ENCODE measurements around the gene HPS4. TPM values are rescaled to one million over a fixed set of nuclear protein-coding genes. Genes with fewer than 3 reads are reported as not detected.

Gene HPS4
- total RNA-seq, 4 donors from 2014 or later = 21.9 to 28.5 (median 24.5) TPM

DNA sequence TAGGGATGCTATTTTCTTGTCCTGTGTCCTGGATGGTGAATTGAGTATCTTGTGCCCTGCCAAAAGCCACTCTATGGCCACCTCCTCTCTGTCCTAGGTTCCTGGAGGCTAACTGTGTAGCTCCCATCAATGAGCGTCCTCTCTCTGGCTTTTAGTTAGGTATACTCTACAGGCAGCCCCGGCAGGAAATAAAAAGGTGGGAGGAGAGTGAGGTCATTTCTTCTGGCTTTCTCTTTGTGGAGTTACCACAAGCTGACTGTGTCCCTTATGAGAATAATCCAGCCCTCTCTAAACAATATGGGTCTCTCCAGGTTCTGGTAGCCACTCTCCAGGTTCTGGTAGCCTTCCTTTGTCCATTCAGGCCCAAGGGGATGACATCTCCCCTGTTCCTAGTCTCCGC is 66.2 kb downstream of the HPS4 start:
- no peak for TF ChIP-seq CTCF (IDR thresholded peaks at IDR 0.05)
- TF ChIP-seq POLR2A (IDR thresholded peaks at IDR 0.05) = no peak
- WGBS, 2 donors = 73 to 91% methylated on average over 3 of the region's 3 CpGs
- Histone ChIP-seq H3K36me3 (no peaks in the 10 kb centered on the region), H3K27me3 (peaks cover 0 to 85% (median 0%) of the 10 kb centered on the region in 4 donors), H3K27ac (no peak overlapping the region), H3K4me3 (no peak overlapping the region), H3K4me1 (peaks cover 0 to 10% (median 0%) of the 10 kb centered on the region in 3 donors), H3K9me3 (peaks cover 0 to under 1% (median 0%) of the 10 kb centered on the region in 3 donors)
- intact Hi-C loops (cut with DNase I) = no loop called here
- no peak for DNase-seq

DNA sequence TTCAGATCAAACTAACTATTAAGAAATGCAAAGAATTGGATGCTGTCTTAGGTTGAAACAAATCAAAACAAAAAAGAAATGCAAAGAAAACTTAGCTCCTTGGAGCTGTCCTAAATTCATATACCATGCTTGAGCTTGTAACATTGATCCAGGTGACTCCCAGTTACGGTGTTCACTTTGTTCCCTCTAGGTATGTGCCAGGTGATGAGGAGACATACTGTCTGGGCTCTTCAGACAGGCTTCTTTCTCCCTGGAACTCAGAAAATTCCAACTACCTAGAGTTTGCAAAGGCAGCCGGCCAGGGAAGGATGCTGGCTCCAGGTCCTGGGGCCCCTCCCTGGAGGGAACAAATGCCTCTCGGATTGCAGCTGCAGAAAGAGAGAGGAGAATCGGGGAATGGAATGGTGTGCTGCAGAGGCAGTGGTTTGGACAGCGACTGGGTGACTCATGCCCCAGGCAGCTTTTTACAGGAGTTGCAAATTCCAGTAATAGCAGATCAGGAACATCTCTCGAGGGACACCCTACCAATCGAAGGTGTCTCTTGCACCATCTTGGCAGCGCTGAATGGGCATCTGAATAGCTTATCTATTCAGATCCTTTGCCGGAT is 66.8 kb downstream of the HPS4 start:
- H3K9me3 ChIP-seq = no peaks in the 10 kb centered on the region

GRCh38 chr22:26416256-26416655 is 67.3 kb downstream of the HPS4 start:
- H3K36me3 ChIP-seq = no peaks in the 10 kb centered on the region
- H3K4me3 ChIP-seq = no peak overlapping the region
- intact Hi-C loops (cut with DNase I) = no loop called here
- peaks cover 0 to 89% (median 0%) of the 10 kb centered on the region in 4 donors for H3K27me3 ChIP-seq
- 20 to 32% methylated on average over 4 of the region's 4 CpGs for WGBS, 2 donors
- TF ChIP-seq POLR2A (IDR thresholded peaks at IDR 0.05) = no peak
- no peak for TF ChIP-seq CTCF (IDR thresholded peaks at IDR 0.05)
- H3K4me1 ChIP-seq = peaks cover 0 to 10% (median 0%) of the 10 kb centered on the region in 3 donors
- no peak for DNase-seq
- H3K9me3 ChIP-seq = no peaks in the 10 kb centered on the region
- H3K27ac ChIP-seq = no peak overlapping the region

More for the DNA sequence above, 66.8 kb downstream of the HPS4 start:
- H3K4me3 ChIP-seq = no peak overlapping the region
- TF ChIP-seq POLR2A (IDR thresholded peaks at IDR 0.05) (no peak), CTCF (IDR thresholded peaks at IDR 0.05) (no peak)
- 13 to 50% methylated on average over 1 to 7 of the region's 9 CpGs for WGBS, 2 donors
- DNase-seq = no peak
- H3K27ac ChIP-seq = no peak overlapping the region
- peaks cover 0 to 86% (median 0%) of the 10 kb centered on the region in 4 donors for H3K27me3 ChIP-seq
- H3K36me3 ChIP-seq = no peaks in the 10 kb centered on the region
- intact Hi-C loops (cut with DNase I) = no loop called here
- H3K4me1 ChIP-seq = peaks cover 0 to 10% (median 0%) of the 10 kb centered on the region in 3 donors

DNA sequence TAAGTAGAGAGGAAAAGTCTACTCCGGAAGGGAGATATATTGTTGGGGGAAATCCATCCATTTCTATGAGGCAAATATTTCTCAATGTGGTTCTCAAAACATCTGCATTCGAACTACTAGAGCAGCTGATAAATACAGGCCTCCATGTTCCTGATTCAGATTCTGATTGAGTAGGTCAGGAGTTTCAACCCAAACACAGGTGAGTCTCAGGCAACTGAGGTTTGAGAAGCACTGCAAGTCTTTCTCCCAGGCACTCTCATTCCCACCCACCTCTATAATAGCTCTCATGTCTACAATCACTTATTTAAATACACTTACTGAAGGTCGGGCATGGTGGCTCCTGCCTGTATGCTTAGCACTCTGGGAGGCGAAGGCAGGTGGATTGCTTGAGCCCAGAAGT is 69.2 kb downstream of the HPS4 start:
- 81 to 90% methylated on average over 4 of the region's 4 CpGs for WGBS, 2 donors
- TF ChIP-seq CTCF (IDR thresholded peaks at IDR 0.05) = no peak
- no peak for TF ChIP-seq POLR2A (IDR thresholded peaks at IDR 0.05)

DNA sequence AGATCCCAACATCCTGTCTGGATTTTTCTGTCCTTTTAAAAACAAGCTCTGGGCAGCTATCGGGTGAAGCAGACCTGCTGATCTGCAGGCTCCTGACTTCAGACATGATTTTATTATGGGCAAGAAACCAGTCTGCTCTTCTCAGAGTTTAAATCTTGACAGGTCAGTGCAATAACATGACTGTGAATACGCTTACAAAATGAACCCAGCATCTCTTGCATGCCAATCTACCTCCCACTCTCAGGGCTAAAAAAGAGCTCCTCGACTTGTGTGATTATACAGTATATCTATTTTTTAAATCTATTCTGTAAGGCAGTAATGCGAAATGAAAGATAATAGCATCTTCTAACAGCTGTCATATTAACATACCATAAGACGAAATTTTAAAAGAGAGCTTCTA is 73.2 kb downstream of the HPS4 start:
- H3K36me3 ChIP-seq = no peaks in the 10 kb centered on the region
- WGBS, 2 donors = 68 to 73% methylated on average over 5 of the region's 5 CpGs
- no peak for DNase-seq
- TF ChIP-seq POLR2A (IDR thresholded peaks at IDR 0.05) (no peak), CTCF (IDR thresholded peaks at IDR 0.05) (no peak)
- intact Hi-C loops (cut with DNase I) = no loop called here
- no peak overlapping the region for H3K27ac ChIP-seq
- H3K4me1 ChIP-seq = no peaks in the 10 kb centered on the region
- H3K27me3 ChIP-seq = peaks cover 0 to 89% (median 0%) of the 10 kb centered on the region in 4 donors
- H3K4me3 ChIP-seq = no peak overlapping the region
- H3K9me3 ChIP-seq = no peaks in the 10 kb centered on the region

More for the DNA sequence above, 69.2 kb downstream of the HPS4 start:
- H3K27ac ChIP-seq = no peak overlapping the region
- H3K9me3 ChIP-seq = no peaks in the 10 kb centered on the region
- H3K27me3 ChIP-seq = peaks cover 0 to 89% (median 0%) of the 10 kb centered on the region in 4 donors
- no peak overlapping the region for H3K4me3 ChIP-seq
- intact Hi-C loops (cut with DNase I) = no loop called here
- H3K36me3 ChIP-seq = no peaks in the 10 kb centered on the region
- no peak for DNase-seq
- H3K4me1 ChIP-seq = peaks cover 0 to 10% (median 0%) of the 10 kb centered on the region in 3 donors
